Activated naive CD8-positive, alpha-beta T cell treated with anti-CD3 and anti-CD28 coated beads, Interleukin-2, amount 10 ng/mL, durations not matched to agents 7 days and 5 days (primary cell): Measurements from ENCODE around the gene KIAA1671. TPM values are rescaled to one million over a fixed set of nuclear protein-coding genes. Genes with fewer than 3 reads are reported as not detected.

ENCODE experiments used
- ATAC-seq: fragments of 150-1000 bp; cut with Tn5 transposase; one replicate; pipeline ENCODE4 v1.10.0; 2021; ENCODE audit warnings: low read depth, moderate library complexity
- POLR2A ChIA-PET: fragments of 350-600 bp; sonication (Branson Sonifier 250); formaldehyde crosslinking; loops from one replicate; lab custom pipeline; 2021; ENCODE audit warnings: antibody characterized with exemption; lab: Charles Lee
- DNase-seq: peaks from one replicate; pipeline ENCODE4 v3.0.0; 2021
- H3K27ac Mint-ChIP-seq: one replicate; pipeline ENCODE4 v1.8.0; 2022; ENCODE audit warnings: mild to moderate bottlenecking, mixed read lengths
- H3K27me3 Mint-ChIP-seq: one replicate; pipeline ENCODE4 v1.8.0; 2022; ENCODE audit warnings: mild to moderate bottlenecking, moderate library complexity, mixed read lengths
- H3K36me3 Mint-ChIP-seq: one replicate; pipeline ENCODE4 v1.8.0; 2021; ENCODE audit warnings: mild to moderate bottlenecking, mixed read lengths
- H3K4me1 Mint-ChIP-seq: one replicate; pipeline ENCODE4 v1.8.0; 2021; ENCODE audit warnings: mixed read lengths
- H3K4me3 Mint-ChIP-seq: one replicate; pipeline ENCODE4 v1.8.0; 2022; ENCODE audit warnings: mild to moderate bottlenecking, moderate library complexity, mixed read lengths
- H3K9me3 Mint-ChIP-seq: one replicate; pipeline ENCODE4 v1.8.0; 2021; ENCODE audit warnings: mixed read lengths
- total RNA-seq, 2 experiments: library from RNA; stranded (reverse); gene quantifications; one replicate each; pipeline ENCODE4 v1.2.3, GENCODE V29; 2021

KIAA1671 gene
- total RNA-seq, 2 experiments from 2014 or later: 10.0 to 10.5 TPM

DNA sequence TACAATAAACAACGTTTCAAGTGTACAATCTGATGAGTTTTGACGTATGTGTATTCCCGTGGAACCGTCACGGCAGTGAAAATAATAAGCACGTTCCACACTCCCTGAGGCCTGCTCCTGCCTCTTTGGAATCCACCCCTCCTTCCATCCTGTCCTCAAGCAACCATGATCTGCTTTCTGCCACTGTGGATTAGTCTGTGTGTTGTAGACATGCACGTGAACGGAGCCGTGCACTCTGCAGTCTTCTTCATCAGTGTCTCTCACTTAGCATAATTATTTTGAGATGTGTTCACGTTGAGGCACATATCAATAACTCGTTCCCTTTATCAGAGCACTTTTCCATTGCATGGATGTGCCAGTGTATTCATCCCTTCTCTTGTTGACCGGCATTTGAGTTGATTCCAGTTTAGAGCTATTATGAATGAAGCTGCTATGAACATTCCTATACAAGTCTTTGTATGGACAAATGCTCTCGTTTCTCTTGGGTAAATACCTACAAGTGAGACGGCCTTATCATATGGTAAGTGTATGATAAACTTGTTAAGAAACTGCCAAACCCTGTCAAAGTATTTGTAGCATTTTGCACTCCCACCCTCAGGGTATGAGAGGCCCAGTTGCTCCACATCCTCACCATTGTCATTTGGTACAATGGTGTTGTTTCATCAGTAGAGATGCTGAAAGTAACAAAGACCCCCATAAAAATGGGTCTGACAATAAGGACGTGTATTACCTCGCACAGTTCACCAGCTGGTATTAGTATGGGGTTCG is 144.3 kb downstream of the KIAA1671 start:
- Mint-ChIP-seq H3K27ac (no peak overlapping the region), H3K4me3 (no peak overlapping the region), H3K36me3 (peaks cover 1% of the 10 kb centered on the region), H3K4me1 (peaks cover 2% of the 10 kb centered on the region), H3K9me3 (no peaks in the 10 kb centered on the region), H3K27me3 (no peaks in the 10 kb centered on the region)
- ATAC-seq (no peak), DNase-seq (no peak)
- POLR2A ChIA-PET: no interaction called here

DNA sequence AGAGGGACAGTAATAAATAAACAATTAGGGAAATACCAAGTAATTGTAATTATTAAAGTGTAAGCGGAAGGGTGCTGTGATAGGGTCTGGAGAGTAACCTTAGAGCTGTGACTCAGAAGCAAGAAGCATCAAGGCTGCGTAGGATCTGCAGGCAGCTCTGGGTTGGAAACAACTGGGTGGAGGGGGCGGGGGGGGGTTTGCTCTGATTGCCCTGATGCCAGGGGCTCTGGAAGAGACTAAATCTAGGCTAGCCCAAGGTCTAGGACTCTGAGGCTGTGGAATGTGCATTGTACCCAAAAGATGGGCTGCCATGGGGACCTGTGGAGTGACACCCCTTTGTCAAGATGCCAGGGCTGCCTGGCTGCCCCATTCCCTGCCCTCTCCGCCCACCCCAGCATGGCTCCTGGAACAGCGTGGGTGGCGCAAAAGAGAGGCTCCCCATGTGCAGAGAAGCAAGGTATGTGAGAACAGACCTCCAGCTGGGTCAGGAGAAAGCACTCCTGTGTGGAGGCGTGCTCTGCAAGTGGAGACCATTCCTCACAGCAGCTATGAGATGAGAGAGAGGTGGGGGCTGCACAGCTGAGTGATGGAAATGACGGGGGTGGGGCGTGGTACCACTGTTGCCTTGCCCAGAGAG is 146.0 kb downstream of the KIAA1671 start:
- Mint-ChIP-seq H3K4me3 (no peak overlapping the region), H3K9me3 (no peaks in the 10 kb centered on the region), H3K27me3 (no peaks in the 10 kb centered on the region), H3K36me3 (peaks cover 3% of the 10 kb centered on the region), H3K27ac (no peak overlapping the region), H3K4me1 (peaks cover 2% of the 10 kb centered on the region)
- POLR2A ChIA-PET: interaction anchor here (0.6 kb wide), 1 partner anchor 10 kb away, joined by 3 read pairs; no protein-coding TSS in a partner anchor
- DNase-seq (no peak), ATAC-seq (no peak)

DNA sequence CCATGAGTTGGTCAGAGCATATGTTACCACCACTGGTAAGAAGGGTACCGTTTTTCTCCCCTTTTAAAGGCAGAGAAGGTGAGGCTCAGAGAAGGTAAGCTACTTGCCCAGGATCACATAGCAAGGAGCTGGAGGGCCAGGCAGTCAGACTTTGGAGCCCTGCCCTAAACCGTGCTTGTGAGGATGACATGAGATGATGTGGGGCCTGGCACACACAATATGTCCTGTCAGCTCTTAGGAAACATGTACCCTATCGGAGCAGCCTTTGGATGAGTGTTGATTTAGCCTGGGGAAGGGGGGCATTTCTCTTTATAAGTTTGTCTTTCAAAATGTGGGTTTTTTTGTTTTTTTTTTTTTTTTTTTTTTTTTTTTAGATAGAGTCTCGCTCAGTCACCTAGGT is 146.7 kb downstream of the KIAA1671 start:
- H3K4me1 Mint-ChIP-seq: peaks cover 2% of the 10 kb centered on the region
- POLR2A ChIA-PET: interaction anchor here (0.6 kb wide), 2 partner anchors 10 to 31 kb away, joined by 3 read pairs; no protein-coding TSS in a partner anchor
- H3K4me3 Mint-ChIP-seq: no peak overlapping the region
- H3K27ac Mint-ChIP-seq: no peak overlapping the region
- H3K36me3 Mint-ChIP-seq: peaks cover 3% of the 10 kb centered on the region
- H3K9me3 Mint-ChIP-seq: no peaks in the 10 kb centered on the region
- ATAC-seq (no peak), DNase-seq (no peak)
- no peaks in the 10 kb centered on the region for H3K27me3 Mint-ChIP-seq

DNA sequence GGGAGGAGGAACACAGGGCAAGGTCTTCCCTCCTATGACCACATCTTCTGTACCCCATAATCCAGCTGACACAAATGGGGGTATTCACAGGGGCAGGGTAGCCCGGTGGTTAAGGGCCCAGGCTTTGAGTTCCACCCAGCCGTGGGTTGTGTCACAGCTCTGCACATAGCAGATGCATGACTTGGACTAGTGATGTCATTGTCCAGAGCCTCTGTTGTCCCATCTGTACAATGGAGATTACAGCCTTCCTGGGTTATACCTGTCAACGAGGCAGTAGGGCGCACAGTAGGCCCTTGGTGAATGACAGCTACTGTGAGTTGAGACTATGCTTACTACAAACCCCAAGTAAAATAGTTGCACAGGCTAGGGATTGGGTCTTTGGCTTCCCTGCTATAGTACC is 147.9 kb downstream of the KIAA1671 start:
- H3K9me3 Mint-ChIP-seq: no peaks in the 10 kb centered on the region
- POLR2A ChIA-PET: no interaction called here
- DNase-seq (no peak), ATAC-seq (no peak)
- H3K27ac Mint-ChIP-seq: no peak overlapping the region
- H3K4me1 Mint-ChIP-seq: peaks cover 2% of the 10 kb centered on the region
- no peaks in the 10 kb centered on the region for H3K27me3 Mint-ChIP-seq
- peaks cover 3% of the 10 kb centered on the region for H3K36me3 Mint-ChIP-seq
- no peak overlapping the region for H3K4me3 Mint-ChIP-seq

DNA sequence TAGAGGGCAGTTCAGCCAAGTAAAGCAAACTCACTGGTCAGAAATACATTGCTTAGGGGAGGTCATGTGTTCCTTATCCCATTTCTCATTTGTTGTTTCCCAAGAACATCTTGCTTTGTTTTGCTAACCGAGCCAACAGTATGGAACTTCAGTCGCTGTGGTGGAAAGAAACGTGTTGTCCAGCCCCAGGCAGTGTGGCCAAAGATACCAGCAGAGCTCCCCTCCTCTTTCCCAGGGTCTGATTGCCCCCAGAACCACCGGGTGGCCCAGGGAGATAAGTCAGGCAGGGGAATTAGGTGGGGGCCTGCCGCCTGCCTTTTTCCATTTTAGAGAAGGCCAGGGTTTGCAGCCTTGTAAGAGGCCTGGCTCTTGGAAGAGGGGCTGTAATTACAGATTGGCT is 148.4 kb downstream of the KIAA1671 start:
- no peak for ATAC-seq
- Mint-ChIP-seq H3K36me3 (peaks cover 2% of the 10 kb centered on the region), H3K9me3 (no peaks in the 10 kb centered on the region), H3K4me1 (peaks cover 2% of the 10 kb centered on the region), H3K27me3 (no peaks in the 10 kb centered on the region), H3K27ac (no peak overlapping the region), H3K4me3 (no peak overlapping the region)
- POLR2A ChIA-PET: no interaction called here
- no peak for DNase-seq

DNA sequence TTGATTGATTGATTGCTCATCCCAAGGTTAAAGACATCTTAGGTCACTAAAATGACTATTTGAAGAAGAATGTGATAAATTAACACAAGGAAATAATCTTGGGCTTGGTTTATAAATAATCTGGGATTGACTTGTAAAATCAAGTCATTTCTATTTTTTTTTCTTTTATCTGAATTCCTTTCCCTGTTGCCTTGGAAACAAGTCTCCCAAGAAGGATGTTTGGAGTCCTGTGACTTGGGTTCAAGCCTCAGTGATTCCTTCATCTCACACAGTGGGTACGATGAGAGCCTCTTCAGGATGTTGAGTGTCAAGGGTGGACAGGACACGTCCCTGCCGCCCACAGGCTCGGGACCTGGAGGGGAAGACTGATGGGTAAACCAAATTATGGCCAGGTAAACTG is 149.0 kb downstream of the KIAA1671 start:
- peaks cover 2% of the 10 kb centered on the region for H3K36me3 Mint-ChIP-seq
- H3K27me3 Mint-ChIP-seq: no peaks in the 10 kb centered on the region
- ATAC-seq (no peak), DNase-seq (no peak)
- no peak overlapping the region for H3K4me3 Mint-ChIP-seq
- peaks cover 2% of the 10 kb centered on the region for H3K4me1 Mint-ChIP-seq
- no peaks in the 10 kb centered on the region for H3K9me3 Mint-ChIP-seq
- H3K27ac Mint-ChIP-seq: no peak overlapping the region
- POLR2A ChIA-PET: no interaction called here

DNA sequence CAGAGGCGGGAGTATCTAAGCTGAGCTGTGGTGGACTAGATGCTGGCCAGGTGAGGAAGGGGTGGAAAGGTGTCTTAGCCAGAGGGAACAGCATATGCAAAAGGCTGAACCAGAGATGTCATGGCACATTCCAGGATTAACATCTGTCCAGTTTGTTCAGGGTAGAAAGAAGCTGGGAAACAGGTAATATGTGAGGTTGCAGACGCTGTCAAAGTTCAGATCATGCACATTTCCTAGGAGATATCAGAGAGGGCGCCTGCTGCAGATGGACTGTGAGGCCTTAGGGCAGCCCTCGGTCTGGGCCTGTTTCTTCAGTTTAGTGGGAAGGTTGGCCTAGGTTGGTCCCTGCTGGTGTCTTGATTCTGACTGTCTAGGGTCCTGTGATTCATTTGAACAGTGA is 149.5 kb downstream of the KIAA1671 start:
- H3K4me1 Mint-ChIP-seq: peaks cover 2% of the 10 kb centered on the region
- no peak for DNase-seq
- H3K27ac Mint-ChIP-seq: no peak overlapping the region
- POLR2A ChIA-PET: no interaction called here
- H3K4me3 Mint-ChIP-seq: no peak overlapping the region
- ATAC-seq: no peak
- peaks cover 2% of the 10 kb centered on the region for H3K36me3 Mint-ChIP-seq
- H3K27me3 Mint-ChIP-seq: no peaks in the 10 kb centered on the region
- H3K9me3 Mint-ChIP-seq: no peaks in the 10 kb centered on the region

DNA sequence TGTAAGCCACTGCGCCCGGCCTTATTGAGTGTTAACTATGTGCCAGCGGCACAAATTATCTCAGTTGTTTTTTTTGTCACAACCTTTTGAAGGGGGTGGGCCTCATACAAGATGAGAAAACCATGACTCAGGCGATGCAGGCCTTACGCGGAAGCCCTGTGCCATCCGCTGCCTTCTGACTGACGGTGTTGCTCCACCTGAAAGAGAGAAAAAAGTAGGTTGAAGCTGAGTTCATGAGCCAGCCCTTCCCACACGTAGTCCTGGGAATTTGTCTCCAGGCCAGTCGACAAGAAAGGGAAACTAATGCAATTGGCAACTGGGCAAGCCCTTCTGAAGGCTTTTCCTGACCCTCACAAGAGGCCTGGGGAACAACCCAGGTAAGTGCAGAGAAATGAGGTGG is 150.2 kb downstream of the KIAA1671 start:
- peaks cover 2% of the 10 kb centered on the region for H3K4me1 Mint-ChIP-seq
- DNase-seq: no peak
- no peak overlapping the region for H3K4me3 Mint-ChIP-seq
- no peaks in the 10 kb centered on the region for H3K27me3 Mint-ChIP-seq
- H3K27ac Mint-ChIP-seq: no peak overlapping the region
- H3K36me3 Mint-ChIP-seq: peaks cover 2% of the 10 kb centered on the region
- POLR2A ChIA-PET: no interaction called here
- ATAC-seq: no peak
- no peaks in the 10 kb centered on the region for H3K9me3 Mint-ChIP-seq

DNA sequence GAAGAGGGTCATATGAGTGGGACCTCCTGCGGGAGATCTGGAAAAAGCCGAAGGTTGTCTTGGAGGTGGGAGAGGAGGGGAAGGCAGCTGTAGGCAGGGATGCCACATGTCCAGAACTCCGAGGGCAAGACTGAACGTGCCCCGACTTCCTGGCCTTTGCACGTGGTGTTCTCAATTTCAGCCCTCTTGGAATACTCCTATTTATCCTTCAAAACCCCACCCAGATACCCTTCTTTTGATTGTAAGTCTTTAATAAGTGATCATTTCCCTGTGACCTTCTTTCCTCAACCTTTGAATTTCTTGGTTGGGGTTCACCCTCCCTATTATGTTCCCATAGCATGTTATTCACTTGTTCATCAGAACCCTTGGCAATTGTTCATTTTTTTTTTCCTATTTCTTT is 151.9 kb downstream of the KIAA1671 start:
- Mint-ChIP-seq H3K9me3 (no peaks in the 10 kb centered on the region), H3K36me3 (peaks cover 6% of the 10 kb centered on the region), H3K4me1 (peaks cover 2% of the 10 kb centered on the region), H3K4me3 (no peak overlapping the region), H3K27me3 (no peaks in the 10 kb centered on the region), H3K27ac (no peak overlapping the region)
- POLR2A ChIA-PET: interaction anchor here (0.5 kb wide), 1 partner anchor 157 kb away, joined by 3 read pairs; no protein-coding TSS in a partner anchor
- DNase-seq: no peak
- ATAC-seq: no peak

DNA sequence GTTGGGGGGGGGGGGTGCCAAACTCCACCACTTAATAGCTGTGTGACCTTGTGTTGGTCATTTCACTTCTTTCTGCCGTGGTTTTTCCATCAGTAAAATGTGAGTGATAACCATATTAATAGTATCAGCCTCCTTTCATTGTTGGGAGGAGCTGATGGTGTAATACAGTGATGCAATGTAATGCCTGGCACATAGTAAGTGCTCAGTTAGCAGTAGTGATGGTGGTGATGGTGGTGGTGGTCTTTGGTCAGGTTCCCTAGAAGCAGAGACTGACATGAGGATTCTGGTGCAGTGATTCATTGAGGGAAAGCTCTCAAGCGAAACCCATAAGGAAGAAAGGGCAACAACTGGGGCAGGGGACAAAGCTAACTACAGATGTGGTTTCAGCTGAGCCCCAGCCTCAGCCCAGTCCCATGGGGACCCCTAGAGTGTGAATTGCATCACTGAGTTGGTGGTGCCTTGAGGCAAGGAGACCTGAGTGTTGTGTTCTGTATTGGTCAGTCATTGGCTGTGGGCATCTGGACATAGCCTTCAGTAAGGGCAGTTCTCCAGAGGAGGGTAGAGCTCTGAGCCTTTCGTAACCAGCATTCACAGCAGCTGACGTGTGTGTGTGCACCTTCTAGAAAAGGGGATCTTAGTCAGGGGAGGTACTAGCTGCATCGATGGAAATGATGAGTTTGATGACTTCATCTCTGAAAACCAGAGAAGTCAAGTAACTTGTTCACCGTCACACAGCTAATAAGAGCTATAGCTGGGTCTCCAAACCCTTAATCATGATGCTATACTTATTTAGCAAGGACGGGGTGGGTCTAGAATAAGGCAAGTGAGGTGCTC is 153.5 kb downstream of the KIAA1671 start:
- H3K36me3 Mint-ChIP-seq: peaks cover 6% of the 10 kb centered on the region
- H3K27ac Mint-ChIP-seq: no peak overlapping the region
- H3K9me3 Mint-ChIP-seq: no peaks in the 10 kb centered on the region
- no peak overlapping the region for H3K4me3 Mint-ChIP-seq
- peaks cover 8% of the 10 kb centered on the region for H3K4me1 Mint-ChIP-seq
- POLR2A ChIA-PET: interaction anchor here (0.9 kb wide), 1 partner anchor 38 kb away, joined by 3 read pairs; no protein-coding TSS in a partner anchor
- no peaks in the 10 kb centered on the region for H3K27me3 Mint-ChIP-seq
- ATAC-seq (no peak), DNase-seq (no peak)

DNA sequence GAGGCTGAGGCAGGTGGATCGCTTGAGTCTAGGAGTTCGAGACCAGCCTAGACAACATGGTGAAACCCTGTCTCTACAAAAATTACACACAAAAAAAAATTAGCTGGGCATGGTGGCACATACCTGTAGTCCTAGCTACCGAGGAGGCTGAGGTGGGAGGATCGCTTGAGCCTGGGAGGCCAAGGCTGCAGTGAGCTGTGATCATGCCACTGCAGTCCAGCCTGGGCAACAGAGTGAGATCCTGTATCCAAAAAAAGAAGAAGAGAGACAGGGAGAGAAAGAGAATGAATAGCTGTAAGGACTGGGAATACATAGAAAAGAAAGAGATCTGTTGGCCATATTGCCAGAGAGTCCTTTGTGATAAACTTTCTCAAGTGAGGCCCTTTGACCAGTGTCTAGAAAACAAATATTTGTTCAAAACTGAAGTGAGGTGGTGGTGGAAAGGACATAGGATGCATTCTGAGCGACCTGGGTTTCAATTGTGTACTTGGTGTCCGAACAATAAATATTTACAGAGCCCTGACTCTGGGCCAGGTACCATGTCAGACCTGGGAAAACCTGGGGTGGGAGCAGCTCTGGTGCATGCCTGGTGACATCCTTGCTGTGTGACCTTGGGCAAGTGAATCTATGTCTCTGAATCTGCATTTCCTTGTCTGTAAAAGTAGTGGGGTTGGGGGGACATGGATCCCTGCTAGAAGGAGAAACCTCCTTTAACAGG is 157.5 kb downstream of the KIAA1671 start:
- ATAC-seq (no peak), DNase-seq (no peak)
- H3K9me3 Mint-ChIP-seq: no peaks in the 10 kb centered on the region
- peaks cover 9% of the 10 kb centered on the region for H3K4me1 Mint-ChIP-seq
- no peaks in the 10 kb centered on the region for H3K27me3 Mint-ChIP-seq
- peaks cover 4% of the 10 kb centered on the region for H3K36me3 Mint-ChIP-seq
- no peak overlapping the region for H3K27ac Mint-ChIP-seq
- peak overlapping the region; percentile 84 for H3K4me3 Mint-ChIP-seq
- POLR2A ChIA-PET: interaction anchor here (0.9 to 1.0 kb wide), 3 partner anchors 24 to 40 kb away, joined by 3 to 4 read pairs (median 3); no protein-coding TSS in a partner anchor

DNA sequence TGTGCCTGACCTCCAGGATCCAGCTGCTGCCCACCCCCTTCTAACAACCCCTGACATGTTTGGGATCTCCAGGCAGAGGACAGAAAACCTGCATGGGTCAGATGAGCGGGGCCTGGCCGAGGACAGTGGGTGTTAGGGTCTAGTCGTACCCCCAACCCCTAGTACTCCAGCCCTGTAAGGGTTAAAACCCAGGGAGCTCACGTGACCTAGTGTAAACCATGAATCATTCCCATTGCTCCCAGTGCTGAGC is 158.0 kb downstream of the KIAA1671 start:
- H3K4me1 Mint-ChIP-seq: peaks cover 9% of the 10 kb centered on the region
- DNase-seq: no peak
- ATAC-seq: no peak
- POLR2A ChIA-PET: interaction anchor here (0.9 to 1.0 kb wide), 3 partner anchors 24 to 40 kb away, joined by 3 to 4 read pairs (median 3); no protein-coding TSS in a partner anchor
- H3K36me3 Mint-ChIP-seq: peaks cover 4% of the 10 kb centered on the region
- no peaks in the 10 kb centered on the region for H3K27me3 Mint-ChIP-seq
- H3K9me3 Mint-ChIP-seq: no peaks in the 10 kb centered on the region
- H3K4me3 Mint-ChIP-seq: peak overlapping the region; percentile 84
- H3K27ac Mint-ChIP-seq: peak overlapping the region; percentile 85
